Measurements from ENCODE around the gene ABTB2. TPM values are rescaled to one million over a fixed set of nuclear protein-coding genes. Genes with fewer than 3 reads are reported as not detected.

The ABTB2 gene
- total RNA-seq, 1 donor from 2014 or later: 9.8 TPM

DNA sequence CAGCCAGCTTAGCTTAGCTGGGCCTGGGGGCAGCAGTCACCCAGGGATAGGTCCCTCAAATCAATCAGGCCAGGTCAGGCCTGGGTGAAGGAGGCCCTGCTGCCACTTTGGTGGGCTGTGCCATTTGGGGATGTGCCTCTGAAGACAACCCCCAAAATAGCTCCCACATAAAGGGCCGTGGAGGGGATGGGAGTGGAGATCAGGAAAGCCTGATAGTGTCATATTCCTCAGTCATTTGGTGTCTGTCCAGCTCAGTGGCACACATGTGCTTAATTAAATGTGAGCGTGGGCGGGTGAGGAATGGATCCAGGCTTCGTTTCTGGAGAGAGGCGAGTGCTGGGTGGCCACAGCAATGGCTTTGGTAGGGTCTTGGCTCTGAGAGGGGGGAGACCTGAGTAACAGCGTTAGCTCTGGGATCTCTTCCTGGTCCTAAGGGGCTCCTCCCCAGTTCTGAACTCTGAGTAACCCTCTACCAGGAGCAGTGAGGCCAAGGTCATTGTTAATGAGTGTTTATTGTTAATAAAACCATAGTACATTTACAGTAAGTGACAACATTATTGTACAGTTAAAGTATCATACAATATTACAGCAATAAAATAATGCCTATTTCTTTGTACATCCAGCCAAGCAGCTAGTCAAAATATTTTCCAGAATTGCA, 207.2 kb downstream of the ABTB2 start:
- no peak for DNase-seq (ENCODE audit: low spot score)

DNA sequence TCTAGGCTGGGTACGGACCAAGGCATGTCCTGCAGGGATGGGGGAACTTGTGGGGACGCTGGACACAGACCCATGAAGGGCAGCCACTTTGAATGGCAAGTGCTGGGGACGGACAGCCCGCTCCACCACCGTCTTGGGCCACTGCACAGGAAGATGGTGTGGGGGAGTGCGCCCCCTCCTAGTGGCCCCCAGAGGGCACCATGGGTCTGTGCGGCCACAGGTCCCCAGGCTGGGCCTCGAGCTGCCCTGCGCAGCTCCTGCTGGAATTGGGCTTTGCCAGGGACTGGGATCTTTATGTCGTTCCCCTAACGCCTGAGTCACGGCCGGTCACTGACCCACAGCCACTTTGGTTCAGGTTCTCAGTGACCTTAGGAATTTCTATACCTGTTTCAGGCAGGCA, 208.0 kb downstream of the ABTB2 start:
- DNase-seq (ENCODE audit: low spot score): no peak

DNA sequence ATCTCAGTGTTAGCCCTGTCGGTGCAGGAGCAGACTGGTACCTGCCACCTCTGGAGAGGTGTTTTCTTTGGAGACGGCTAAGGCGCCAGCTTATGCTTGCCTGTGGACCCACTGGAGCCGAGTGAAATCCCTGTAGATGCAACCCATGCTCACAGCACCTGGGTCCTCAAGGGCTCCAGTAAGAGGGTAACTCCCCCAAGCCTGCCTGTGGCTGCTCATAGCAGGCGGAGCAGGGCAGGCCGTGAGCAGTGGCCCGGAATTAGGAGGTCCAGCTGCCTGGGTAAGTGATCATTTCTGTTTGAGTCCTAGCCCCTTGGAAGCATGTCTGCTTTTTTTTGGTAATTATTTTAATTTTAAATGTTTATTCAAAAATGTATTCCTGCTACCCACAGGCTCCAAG, 208.5 kb downstream of the ABTB2 start:
- no peak for DNase-seq (ENCODE audit: low spot score)

DNA sequence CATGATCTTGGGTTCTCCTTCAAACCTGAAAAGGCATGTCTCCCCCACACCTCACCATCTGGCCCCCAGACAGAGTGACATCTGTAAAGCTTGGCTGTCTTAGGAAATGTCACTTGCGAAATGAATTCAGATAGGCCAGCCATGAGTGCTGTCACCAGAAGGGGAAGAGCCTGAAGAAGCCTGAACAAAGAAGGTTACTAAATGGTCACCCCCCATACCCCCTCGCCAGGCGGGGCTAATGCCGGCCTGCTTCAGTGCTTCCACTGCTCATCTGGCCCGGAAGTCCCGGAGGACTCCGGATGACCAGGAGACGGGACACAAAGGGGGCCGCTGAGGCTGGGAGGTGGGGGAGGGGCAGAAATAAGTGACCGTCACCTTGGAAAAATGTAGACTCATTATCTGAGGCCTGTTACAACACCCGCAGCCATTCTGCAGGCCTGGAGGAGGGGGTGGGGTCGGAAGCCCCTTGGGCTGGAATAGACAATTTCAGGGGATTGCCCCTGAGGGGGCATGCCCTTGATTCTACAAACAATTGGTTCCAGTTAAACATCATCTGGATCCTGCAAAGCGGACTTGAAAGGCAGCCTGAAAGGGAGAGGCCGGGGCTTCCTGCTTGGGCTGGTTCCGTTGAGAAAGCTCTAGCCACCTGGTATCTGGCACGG, 209.2 kb downstream of the ABTB2 start:
- DNase-seq (ENCODE audit: low spot score): no peak

DNA sequence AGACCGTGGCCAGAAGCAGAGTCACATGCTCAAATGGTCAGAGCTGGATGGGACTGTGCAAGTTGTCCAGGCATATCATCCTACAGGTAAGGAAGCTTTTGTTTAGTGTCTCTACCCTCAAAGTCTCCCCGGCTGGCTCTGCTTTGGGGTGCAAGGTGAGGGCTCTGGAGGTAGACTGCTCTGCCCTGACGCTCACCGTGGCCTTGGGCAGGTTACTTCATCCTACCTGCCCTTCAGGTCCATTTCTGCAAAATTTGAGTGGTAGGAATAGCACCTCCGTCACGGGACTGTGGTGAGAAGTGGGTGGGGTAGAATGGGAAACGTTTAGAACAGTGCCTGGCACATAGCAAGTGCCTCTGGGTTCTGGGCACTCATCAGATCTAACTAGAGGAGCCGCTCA, 210.2 kb downstream of the ABTB2 start:
- no peak for DNase-seq (ENCODE audit: low spot score)

DNA sequence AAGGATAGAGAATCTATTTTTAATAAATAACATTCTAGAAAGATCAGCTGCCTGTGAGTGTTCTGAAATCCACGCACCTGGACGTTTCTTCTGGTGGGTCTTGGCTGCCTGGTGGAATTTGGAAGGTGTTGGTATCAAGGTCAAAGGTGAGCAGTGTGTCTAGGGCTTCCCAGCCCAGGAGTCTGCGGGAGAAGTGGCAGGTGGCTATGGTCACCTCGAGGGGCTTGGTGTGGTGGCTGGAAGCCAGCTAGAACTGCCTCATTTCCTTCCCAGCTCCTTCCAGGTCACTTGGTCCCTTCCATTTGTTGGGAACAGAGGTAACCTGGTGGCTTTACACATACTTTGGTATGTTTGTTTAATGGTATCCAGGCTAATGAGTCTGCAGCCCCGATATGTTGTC, 210.9 kb downstream of the ABTB2 start:
- DNase-seq (ENCODE audit: low spot score): no peak

DNA sequence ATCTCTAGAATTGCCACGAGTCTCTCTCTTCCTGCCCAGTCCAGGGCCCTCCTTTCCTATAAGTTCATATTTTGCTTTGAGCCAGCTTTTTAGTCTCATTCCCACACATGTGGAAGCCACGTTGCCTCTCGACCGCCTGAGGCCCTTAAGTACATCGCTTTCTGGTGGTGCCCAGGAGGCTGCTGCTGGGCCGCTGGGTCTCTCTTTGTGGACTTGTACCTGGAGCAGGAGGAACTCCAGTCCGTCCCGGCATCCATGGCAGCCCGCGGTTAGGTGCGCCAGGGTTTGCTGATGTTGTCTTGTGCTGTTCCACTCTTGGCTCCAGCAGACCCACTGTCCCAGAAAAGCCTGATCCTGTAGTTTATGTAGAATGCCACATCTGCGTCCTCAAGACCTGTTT, 211.4 kb downstream of the ABTB2 start:
- DNase-seq (ENCODE audit: low spot score): no peak

DNA sequence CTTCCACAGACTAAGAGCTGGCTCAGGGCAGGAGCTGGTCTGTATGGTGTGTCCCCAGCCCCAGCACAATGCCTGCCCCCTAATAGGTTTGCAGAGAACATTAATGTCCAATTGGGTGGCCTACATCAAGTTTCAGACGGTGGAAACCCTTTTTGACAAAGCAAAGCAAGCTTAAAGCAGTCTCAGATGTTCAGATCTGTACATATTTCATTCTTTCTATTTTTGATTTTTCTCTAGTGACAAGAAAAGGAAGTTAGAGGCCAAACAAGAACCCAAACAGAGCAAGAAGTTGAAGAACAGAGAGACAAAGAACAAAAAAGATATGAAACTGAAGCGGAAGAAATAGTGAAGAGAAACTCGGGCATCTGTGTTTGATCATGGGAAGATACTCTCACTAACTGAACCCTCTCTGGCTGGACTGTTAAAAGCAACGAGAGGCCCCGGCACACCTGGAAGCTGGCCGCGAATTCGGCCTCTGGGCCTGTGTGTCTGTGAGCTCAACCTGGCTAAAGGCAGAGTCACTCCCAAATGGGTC, 211.9 kb downstream of the ABTB2 start:
- DNase-seq (ENCODE audit: low spot score): no peak

DNA sequence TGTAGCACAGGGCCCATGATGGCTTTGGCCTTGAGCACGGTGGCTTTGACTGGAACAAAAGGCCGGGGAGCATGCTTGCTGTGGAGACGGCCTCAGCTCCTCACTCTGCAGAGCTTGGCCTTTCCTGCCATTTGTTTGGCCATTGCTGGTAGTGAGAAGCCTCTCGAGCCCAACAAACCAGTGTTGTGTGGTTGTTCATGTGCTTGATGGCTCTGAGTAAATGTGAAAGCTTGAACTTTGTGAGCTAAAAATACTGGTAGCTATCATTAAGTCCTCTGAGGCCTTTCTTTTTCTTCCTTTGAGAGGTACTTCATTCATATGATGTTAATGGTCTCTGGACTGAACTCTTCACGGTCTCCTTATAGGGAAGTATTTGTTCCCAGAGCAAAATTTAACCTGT, 212.7 kb downstream of the ABTB2 start:
- no peak for DNase-seq (ENCODE audit: low spot score)

DNA sequence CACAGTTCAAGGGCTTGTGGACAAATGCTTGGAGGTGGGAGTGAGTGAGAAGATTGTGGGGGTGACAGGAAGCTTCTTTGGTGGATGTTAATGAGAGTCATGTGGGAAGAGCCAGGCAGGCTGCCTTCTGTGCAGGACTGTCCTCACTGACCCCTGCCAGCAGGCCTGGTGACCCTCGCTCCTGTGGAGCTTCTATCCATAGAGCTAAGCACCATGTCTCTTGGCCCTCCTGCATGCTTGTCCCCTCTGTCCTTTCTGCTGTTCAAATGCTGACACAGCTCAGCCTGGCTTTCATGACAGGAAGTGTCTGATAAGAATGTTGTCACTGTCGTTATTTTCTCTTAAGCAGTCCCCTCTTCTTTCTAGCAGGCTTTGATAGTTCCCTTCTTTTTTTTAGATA, 214.8 kb downstream of the ABTB2 start:
- DNase-seq (ENCODE audit: low spot score): no peak

DNA sequence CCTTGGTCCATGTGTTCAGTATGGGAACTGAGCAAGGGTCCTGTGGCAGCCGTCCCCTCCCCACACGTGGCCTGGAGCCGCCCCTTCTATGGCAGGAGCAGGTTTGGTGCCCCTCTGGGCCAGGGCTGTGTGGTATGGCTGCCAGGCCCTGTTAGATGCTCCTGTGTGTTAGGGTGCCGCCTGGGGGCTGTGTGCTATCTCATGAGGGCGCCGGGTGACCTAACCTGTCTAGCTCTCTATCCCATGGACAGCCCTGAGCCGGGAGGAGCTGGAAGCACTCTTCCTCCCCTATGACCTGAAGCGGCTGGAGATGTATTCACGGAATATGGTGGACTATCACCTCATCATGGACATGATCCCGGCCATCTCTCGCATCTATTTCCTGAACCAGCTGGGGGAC, 217.7 kb downstream of the ABTB2 start:
- DNase-seq (ENCODE audit: low spot score): no peak

DNA sequence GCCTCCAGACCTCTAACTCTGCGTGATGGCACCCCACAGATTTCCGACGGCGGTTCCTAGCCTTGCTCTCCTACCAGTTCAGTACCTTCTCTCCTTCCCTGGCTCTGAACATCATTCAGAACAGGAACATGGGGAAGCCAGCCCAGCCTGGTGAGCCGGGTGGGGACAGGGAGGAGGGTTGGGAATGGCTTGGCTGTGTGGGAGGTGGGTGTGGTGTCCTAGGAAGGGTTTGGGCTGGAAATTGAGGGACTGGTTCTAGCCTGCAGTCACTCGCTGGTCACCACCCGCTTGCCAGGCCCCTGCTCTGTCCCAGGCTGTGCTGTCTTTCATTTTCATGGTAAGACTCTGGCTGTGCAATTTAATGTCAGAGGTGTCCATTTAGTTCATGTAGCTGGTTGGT, 218.5 kb downstream of the ABTB2 start:
- no peak for DNase-seq (ENCODE audit: low spot score)

DNA sequence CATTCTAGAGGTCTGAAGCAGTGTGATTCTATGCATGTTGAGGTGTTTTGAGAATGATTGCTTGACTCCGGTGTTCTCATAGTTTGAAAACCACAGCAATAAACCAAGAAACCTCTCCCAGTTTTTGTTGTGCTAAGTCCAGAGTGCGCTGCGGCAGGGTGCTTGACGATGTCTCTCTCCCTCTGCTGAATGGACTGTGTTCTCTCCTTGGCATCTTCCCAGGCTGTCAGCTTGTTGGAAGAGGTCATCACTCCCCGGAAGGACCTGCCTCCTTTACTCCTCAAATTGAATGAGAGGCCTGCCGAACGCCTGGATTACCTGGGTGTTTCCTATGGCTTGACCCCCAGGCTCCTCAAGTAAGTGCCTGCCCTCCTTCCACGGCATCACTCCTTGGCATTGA, 221.4 kb downstream of the ABTB2 start:
- DNase-seq (ENCODE audit: low spot score): no peak

DNA sequence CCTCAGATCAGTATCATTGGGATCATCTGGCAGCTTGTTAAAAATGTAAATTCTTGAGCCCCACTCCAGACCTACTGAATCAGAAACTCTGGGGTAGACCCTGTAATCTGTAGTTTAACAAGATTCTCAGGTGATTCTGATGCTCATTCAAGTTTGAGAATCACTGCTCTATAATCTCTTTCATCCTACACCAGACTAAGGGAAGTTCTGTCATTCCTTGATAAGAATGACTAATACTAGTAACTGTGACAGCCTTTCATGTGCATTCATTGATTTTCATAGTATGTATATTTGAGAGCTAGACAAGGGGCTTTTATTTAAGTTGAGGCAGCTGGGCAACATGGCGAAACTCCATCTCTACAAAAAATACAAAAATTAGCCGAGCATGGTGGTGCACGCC, 222.4 kb downstream of the ABTB2 start:
- no peak for DNase-seq (ENCODE audit: low spot score)

DNA sequence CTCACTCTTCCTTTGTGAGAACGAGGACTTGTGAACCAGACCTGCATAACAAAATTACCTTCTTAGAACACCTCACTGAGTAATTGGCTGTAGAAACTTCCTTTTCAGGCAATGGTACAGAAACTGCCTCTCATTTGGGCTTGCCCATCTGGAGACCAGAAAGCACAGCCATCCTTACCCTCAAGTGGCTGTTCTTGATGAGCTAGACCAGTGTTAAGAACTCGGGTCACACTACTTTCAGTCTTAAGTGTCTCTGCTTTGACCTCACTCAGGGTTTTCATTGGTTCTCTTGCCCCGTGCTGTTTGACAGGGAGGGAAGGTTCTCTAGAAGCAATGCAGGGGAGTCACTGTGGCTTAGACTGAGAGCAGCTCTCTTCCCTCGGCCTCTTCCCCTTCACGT, 223.0 kb downstream of the ABTB2 start:
- no peak for DNase-seq (ENCODE audit: low spot score)

DNA sequence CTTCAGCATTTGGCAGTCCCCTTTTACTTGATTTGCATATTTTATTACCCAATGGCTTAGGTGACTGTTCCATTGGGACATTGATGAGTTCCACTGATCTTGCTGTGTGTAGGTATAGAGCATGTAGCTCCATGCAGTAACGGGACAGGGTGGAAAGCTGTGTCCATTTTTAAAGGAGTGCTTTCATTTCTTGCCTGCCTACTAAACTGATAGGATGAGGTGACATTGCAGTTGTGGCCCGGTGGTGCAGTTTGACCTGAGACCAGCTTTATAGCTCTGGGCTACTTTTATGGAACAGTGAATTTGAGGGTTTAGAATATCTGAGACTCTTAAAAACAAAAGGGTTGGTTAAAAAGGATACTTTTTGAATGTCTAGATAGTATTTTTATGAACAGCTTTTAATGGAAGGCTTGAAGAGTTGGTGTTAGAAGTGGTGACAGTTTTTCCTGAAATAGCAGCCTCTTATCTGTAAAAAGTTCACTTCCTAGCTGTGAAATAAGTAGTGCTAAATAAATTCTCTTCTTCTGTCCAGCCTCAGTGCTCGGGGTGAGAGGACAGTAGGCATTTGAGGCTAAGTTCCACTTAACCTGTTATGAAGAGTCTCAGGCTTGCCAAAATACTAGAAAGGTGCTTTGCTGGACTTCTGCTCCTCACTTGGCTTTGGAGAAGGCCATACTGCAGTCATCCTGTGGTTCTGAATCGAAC, 225.4 kb downstream of the ABTB2 start:
- DNase-seq (ENCODE audit: low spot score): no peak

DNA sequence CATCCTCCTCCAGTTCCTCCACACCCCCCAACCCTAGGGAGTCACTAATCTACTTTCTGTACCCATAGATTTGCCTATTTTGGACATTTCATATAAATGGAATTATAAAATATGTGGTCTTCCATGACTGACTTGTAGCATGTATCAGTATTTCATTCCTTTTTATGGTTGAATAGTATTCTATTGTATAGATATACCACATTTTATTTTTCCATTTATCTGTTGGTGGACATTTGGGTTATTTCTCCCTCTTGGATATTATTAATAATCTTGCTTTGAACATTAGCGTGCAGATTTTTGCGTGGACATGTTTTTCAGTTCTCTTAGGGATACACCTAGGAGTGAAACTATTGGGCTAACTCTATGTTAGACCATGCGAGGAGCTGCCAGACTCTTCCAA, 229.0 kb downstream of the ABTB2 start:
- DNase-seq (ENCODE audit: low spot score): no peak

DNA sequence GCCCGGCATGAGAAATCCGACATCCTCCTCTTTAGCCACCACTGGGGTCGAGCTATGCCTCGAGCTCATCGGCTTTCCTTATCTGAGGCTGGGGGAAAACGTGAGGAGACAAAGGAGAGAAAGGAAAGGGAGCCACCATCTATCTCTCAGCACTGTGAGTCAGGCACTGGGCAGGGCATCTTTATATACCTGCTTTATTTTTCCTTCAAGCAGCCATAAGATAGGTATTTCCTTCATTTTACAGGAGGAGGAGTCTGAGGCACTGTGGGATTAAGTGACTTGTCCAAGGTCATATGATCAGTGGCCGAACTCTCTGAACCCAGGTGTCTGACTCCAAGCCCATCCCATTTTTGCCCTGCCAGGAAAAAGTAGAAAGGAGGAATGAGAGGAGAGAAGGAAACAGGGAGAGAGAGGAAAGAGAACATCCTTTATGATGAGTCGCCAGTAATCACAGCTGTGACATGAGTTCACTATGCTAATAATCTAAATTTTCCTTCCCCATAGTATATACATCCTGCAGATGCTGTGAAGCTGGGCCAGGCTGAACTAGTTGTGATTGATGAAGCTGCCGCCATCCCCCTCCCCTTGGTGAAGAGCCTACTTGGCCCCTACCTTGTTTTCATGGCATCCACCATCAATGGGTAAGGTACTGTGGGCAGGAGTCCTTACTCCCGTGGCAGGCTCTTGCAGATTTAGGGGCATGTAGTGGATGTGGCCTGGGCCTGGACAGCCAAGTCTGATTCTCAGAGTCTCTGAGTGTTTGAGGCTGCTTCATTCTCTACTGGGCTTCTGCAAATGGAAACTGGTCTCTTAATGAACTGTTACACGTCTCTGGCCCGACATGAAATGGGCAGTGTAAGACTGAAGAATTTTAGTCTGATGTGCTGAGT, 230.6 kb downstream of the ABTB2 start:
- no peak for DNase-seq (ENCODE audit: low spot score)

DNA sequence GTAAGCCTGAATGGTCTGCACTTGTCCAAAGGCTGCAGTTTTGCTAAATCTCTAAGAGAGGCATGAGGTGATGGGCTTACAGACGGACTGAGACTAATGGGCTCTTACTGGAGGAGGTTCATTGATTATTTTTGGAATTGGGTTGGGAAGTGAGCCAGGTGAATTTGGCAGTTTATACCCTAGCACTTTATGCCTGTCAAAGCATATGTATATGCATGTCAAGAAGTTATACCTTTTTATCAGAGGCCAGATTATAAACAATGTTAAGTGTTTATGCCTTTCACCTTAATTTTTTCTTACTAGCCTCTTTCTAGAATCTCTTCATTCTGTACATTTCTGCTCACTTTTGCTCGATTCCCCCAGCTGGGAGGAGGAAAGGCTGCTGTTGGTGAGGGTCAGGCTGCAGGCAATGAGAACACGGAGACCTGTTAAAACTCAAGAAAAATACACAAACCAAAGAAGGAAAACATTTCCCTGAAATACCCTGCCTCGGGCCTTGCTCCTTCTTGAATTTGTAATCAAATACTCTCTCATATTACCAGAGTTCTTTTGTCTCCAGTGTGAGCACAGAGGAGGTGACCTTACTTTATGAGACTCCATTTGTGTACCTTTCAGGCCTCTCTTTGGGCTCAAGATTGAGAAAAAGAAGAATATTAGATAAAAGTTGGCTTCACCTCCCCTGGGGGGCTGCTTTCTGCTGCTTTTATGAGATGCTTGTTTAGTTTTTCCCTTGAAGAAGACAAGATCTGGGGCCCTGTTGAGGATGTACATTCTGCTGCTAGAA, 232.7 kb downstream of the ABTB2 start:
- DNase-seq (ENCODE audit: low spot score): no peak

DNA sequence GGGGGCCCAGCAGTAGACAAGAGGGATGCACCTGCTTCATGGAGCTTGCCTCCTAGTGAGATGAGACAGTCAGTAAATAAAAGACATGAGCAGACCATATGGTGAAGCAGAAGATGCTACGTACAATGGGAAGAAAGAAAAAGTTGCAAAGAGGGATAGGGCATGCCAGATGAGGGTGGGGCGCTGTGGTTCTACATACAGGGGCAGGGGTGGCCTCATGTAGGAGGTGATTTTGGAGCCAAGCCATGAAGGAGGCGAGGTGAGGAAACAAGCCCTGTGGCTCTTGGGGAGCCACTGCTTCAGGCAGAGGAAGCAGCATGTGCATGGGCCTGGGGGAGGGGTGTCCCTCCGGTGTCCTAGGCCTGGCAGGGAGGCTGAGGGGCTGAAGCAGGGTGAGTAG, 237.2 kb downstream of the ABTB2 start:
- no peak for DNase-seq (ENCODE audit: low spot score)

DNA sequence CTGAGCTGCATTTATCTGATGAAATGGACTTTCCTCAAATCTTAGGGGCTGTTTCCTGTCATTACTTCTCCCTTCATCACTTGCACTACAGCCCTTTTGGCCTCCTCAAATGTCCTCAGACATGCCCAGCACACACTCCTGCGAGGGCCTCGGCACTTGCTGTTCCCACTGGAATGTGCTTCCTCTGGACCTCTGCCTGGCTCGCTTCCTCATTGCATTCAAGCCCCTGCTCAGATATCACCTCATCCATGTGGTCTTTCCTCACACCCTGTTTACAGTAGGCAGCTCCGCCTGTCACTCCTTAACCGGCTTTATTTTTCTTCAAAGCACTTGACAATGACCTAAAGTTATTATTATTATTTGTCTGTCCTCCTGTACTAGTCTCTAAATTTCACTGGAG, 243.3 kb downstream of the ABTB2 start:
- DNase-seq (ENCODE audit: low spot score): no peak
